ENCODE data around the gene KBTBD6. TPM values are rescaled to one million over a fixed set of nuclear protein-coding genes. Genes with fewer than 3 reads are reported as not detected.

Gene KBTBD6
- polyA plus RNA-seq, 1 of the 3 experiments (the other 2 are of a cell fraction) = 1.9 TPM

DNA sequence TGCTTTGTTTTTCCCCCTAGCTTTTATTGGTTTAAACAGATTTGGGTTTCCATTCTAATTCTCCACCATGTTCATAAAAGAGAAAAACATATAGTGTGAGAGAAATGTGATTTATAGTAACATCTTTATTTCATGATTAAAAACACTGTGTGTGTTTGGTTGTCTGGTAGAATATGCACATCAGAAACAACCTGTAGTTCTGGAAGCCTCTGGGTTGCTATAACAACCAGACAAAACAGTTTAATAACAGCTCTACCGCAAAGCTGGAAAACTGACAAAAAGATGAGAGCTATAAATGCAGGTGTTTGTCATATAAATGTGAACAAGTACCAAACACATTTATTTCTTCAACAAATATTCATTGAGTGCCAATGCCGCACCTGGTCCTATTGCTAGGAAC, 9.8 kb downstream of the KBTBD6 start (continued):
- no peak for TF ChIP-seq ZBTB33 (IDR thresholded peaks at IDR 0.05; ENCODE audit: borderline replicate concordance, low read depth)
- TF ChIP-seq, protein P1, sequence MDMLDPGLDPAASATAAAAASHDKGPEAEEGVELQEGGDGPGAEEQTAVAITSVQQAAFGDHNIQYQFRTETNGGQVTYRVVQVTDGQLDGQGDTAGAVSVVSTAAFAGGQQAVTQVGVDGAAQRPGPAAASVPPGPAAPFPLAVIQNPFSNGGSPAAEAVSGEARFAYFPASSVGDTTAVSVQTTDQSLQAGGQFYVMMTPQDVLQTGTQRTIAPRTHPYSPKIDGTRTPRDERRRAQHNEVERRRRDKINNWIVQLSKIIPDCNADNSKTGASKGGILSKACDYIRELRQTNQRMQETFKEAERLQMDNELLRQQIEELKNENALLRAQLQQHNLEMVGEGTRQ (IDR thresholded peaks at IDR 0.05; ENCODE audit: borderline replicate concordance, low read depth, low read length) = no peak

GRCh38 chr13:41117869-41118268, 14.7 kb downstream of the KBTBD6 start:
- no peak overlapping the region for H3K27ac ChIP-seq (ENCODE audit: low read depth in 2 of 2, low read length in 1 of 2)
- H3K4me3 ChIP-seq (ENCODE audit: low read depth in 2 of 2, low read length in 1 of 2) = no peak overlapping the region
- no peaks in the 10 kb centered on the region for H3K9me2 ChIP-seq
- no peaks in the 10 kb centered on the region for H3F3A ChIP-seq (replicated peaks; ENCODE audit: insufficient read depth)
- POLR2A ChIA-PET = no interaction called here
- H3K4me1 ChIP-seq (ENCODE audit: control insufficient read depth in 1 of 2, insufficient read depth in 2 of 2, low read depth in 1 of 2, low read length in 1 of 2) = no peaks in the 10 kb centered on the region
- no peak for TF ChIP-seq NFIC (IDR thresholded peaks at IDR 0.05; ENCODE audit: borderline replicate concordance)
- TF ChIP-seq, protein P2, sequence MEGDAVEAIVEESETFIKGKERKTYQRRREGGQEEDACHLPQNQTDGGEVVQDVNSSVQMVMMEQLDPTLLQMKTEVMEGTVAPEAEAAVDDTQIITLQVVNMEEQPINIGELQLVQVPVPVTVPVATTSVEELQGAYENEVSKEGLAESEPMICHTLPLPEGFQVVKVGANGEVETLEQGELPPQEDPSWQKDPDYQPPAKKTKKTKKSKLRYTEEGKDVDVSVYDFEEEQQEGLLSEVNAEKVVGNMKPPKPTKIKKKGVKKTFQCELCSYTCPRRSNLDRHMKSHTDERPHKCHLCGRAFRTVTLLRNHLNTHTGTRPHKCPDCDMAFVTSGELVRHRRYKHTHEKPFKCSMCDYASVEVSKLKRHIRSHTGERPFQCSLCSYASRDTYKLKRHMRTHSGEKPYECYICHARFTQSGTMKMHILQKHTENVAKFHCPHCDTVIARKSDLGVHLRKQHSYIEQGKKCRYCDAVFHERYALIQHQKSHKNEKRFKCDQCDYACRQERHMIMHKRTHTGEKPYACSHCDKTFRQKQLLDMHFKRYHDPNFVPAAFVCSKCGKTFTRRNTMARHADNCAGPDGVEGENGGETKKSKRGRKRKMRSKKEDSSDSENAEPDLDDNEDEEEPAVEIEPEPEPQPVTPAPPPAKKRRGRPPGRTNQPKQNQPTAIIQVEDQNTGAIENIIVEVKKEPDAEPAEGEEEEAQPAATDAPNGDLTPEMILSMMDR (IDR thresholded peaks at IDR 0.05) = no peak
- CTCF ChIA-PET = no interaction called here
- no peaks in the 10 kb centered on the region for H3K36me3 ChIP-seq (replicated peaks in 1 of 2; ENCODE audit: control insufficient read depth in 1 of 2, insufficient read depth in 2 of 2, low read length in 1 of 2)
- H3K27me3 ChIP-seq (ENCODE audit: insufficient read depth) = no peaks in the 10 kb centered on the region
- H4K20me1 ChIP-seq (ENCODE audit: insufficient read depth) = no peaks in the 10 kb centered on the region
- no peak overlapping the region for H3K4me2 ChIP-seq
- no peak for DNase-seq
- no peak overlapping the region for H2AFZ ChIP-seq (ENCODE audit: low read depth)
- 74% methylated on average over 4 of the region's 4 CpGs for WGBS (ENCODE audit: low lambda C conversion rate)
- H3K79me2 ChIP-seq (ENCODE audit: insufficient read depth) = no peaks in the 10 kb centered on the region
- no peaks in the 10 kb centered on the region for H3K9me3 ChIP-seq
- H3K9ac ChIP-seq = no peak overlapping the region

GRCh38 chr13:41111454-41111853, 21.1 kb downstream of the KBTBD6 start:
- Histone ChIP-seq H3K27ac (ENCODE audit: low read depth in 2 of 2, low read length in 1 of 2) (no peak overlapping the region), H3K9me2 (no peaks in the 10 kb centered on the region), H2AFZ (ENCODE audit: low read depth) (no peak overlapping the region), H3K36me3 (replicated peaks in 1 of 2; ENCODE audit: control insufficient read depth in 1 of 2, insufficient read depth in 2 of 2, low read length in 1 of 2) (no peaks in the 10 kb centered on the region), H3K9me3 (no peaks in the 10 kb centered on the region), H4K20me1 (ENCODE audit: insufficient read depth) (no peaks in the 10 kb centered on the region), H3K4me2 (no peak overlapping the region), H3K27me3 (ENCODE audit: insufficient read depth) (no peaks in the 10 kb centered on the region), H3F3A (replicated peaks; ENCODE audit: insufficient read depth) (no peaks in the 10 kb centered on the region), H3K4me3 (ENCODE audit: low read depth in 2 of 2, low read length in 1 of 2) (no peak overlapping the region), H3K79me2 (ENCODE audit: insufficient read depth) (no peaks in the 10 kb centered on the region), H3K4me1 (ENCODE audit: control insufficient read depth in 1 of 2, insufficient read depth in 2 of 2, low read depth in 1 of 2, low read length in 1 of 2) (no peaks in the 10 kb centered on the region), H3K9ac (no peak overlapping the region)
- POLR2A ChIA-PET = no interaction called here
- WGBS (ENCODE audit: low lambda C conversion rate) = 84% methylated on average over 7 of the region's 7 CpGs
- no peak for TF ChIP-seq RCOR1 (IDR thresholded peaks at IDR 0.05; ENCODE audit: low read length)
- no peak for TF ChIP-seq FOXM1 (IDR thresholded peaks at IDR 0.05; ENCODE audit: low read depth)
- no peak for TF ChIP-seq CHD2 (IDR thresholded peaks at IDR 0.05; ENCODE audit: low read length, partially characterized antibody)
- TF ChIP-seq JUND (IDR thresholded peaks at IDR 0.05) = no peak
- no peak for TF ChIP-seq IRF3 (IDR thresholded peaks at IDR 0.05; ENCODE audit: low read depth, low read length)
- TF ChIP-seq EZH2phosphoT487 (IDR thresholded peaks at IDR 0.05; ENCODE audit: borderline replicate concordance, low read depth) = no peak
- no peak for TF ChIP-seq MAX (IDR thresholded peaks at IDR 0.05; ENCODE audit: low read depth)
- no peak for TF ChIP-seq ELF1 (IDR thresholded peaks at IDR 0.05)
- no peak for TF ChIP-seq GATA2 (CRISPR knock-in tag; IDR thresholded peaks at IDR 0.05)
- no peak for TF ChIP-seq TAF1 (IDR thresholded peaks at IDR 0.05; ENCODE audit: borderline replicate concordance, low read depth, low read length)
- TF ChIP-seq RFX5 (IDR thresholded peaks at IDR 0.05; ENCODE audit: low read length) = no peak
- TF ChIP-seq MXI1 (IDR thresholded peaks at IDR 0.05; ENCODE audit: low read depth, low read length) = no peak
- no peak for TF ChIP-seq NRF1 (IDR thresholded peaks at IDR 0.05; ENCODE audit: low read depth, low read length)
- TF ChIP-seq RXRA (IDR thresholded peaks at IDR 0.05; ENCODE audit: borderline replicate concordance, low read depth) = no peak
- TF ChIP-seq RAD21 (IDR thresholded peaks at IDR 0.05; ENCODE audit: low read length) = no peak
- TF ChIP-seq POLR2AphosphoS5 (IDR thresholded peaks at IDR 0.05; ENCODE audit: low read depth, low read length) = no peak
- DNase-seq = no peak
- CTCF ChIA-PET = interaction anchor here (0.9 kb wide), 1 partner anchor 37 kb away, joined by 3 read pairs; no protein-coding TSS in a partner anchor
